Memory B cell (primary cell): ENCODE data around the gene WRAP73.
A peak's percentile ranks its signal among the peaks of the same experiment; 100 is the strongest.

Experiments
- ATAC-seq: fragments of 150-1000 bp; cut with Tn5 transposase; 2 replicates; pipeline ENCODE4 v1.10.0; 2021; ENCODE audit warnings: low read depth, mild to moderate bottlenecking, moderate library complexity
- DNase-seq, 2 donors: peaks; one replicate each; pipeline ENCODE4 v3.0.0; 2022; ENCODE audit warnings: low spot score in 2 of 2
- H3K27ac Mint-ChIP-seq: one replicate; pipeline ENCODE4 v1.8.0; 2022; ENCODE audit warnings: mild to moderate bottlenecking, moderate library complexity, mixed read lengths
- H3K27me3 Mint-ChIP-seq: one replicate; pipeline ENCODE4 v1.8.0; 2022; ENCODE audit warnings: mixed read lengths
- H3K36me3 Mint-ChIP-seq: one replicate; pipeline ENCODE4 v1.8.0; 2022; ENCODE audit warnings: mild to moderate bottlenecking, mixed read lengths
- H3K4me1 Mint-ChIP-seq: one replicate; pipeline ENCODE4 v1.8.0; 2022; ENCODE audit warnings: mixed read lengths
- H3K4me3 Mint-ChIP-seq: one replicate; pipeline ENCODE4 v1.8.0; 2022; ENCODE audit warnings: mild to moderate bottlenecking, moderate library complexity, mixed read lengths
- H3K9me3 Mint-ChIP-seq: one replicate; pipeline ENCODE4 v1.8.0; 2022; ENCODE audit warnings: mixed read lengths

WRAP73 gene

GRCh38 chr1:3688356-3689137 lies 38.6 kb upstream of the WRAP73 start:
- Mint-ChIP-seq H3K9me3 (no peaks in the 10 kb centered on the region), H3K4me1 (peaks cover 3% of the 10 kb centered on the region), H3K27me3 (no peaks in the 10 kb centered on the region), H3K36me3 (no peaks in the 10 kb centered on the region), H3K4me3 (no peak overlapping the region), H3K27ac (no peak overlapping the region)
- ATAC-seq (no peak), DNase-seq (no peak)

- no peak overlapping the region for H3K4me3 Mint-ChIP-seq
- DNase-seq, result no peak
- H3K4me1 Mint-ChIP-seq, result peaks cover 3% of the 10 kb centered on the region
- H3K9me3 Mint-ChIP-seq, result no peaks in the 10 kb centered on the region
- no peak overlapping the region for H3K27ac Mint-ChIP-seq
- no peak for ATAC-seq
- no peaks in the 10 kb centered on the region for H3K27me3 Mint-ChIP-seq
- H3K36me3 Mint-ChIP-seq, result no peaks in the 10 kb centered on the region
Measured at GRCh38 chr1:3687504-3687903, 37.6 kb upstream of the WRAP73 start.

GRCh38 chr1:3685906-3686305 lies 36.0 kb upstream of the WRAP73 start:
- Mint-ChIP-seq H3K27ac (no peak overlapping the region), H3K27me3 (no peaks in the 10 kb centered on the region), H3K36me3 (no peaks in the 10 kb centered on the region), H3K9me3 (no peaks in the 10 kb centered on the region), H3K4me1 (peaks cover 3% of the 10 kb centered on the region), H3K4me3 (no peak overlapping the region)
- DNase-seq (no peak), ATAC-seq (no peak)

- no peaks in the 10 kb centered on the region for H3K36me3 Mint-ChIP-seq
Measured at GRCh38 chr1:3685222-3685621, 35.3 kb upstream of the WRAP73 start.

GRCh38 chr1:3683992-3684391 lies 34.1 kb upstream of the WRAP73 start:
- Mint-ChIP-seq H3K9me3 (peaks cover 2% of the 10 kb centered on the region), H3K4me3 (no peak overlapping the region), H3K27ac (no peak overlapping the region), H3K36me3 (no peaks in the 10 kb centered on the region), H3K27me3 (no peaks in the 10 kb centered on the region), H3K4me1 (peaks cover 19% of the 10 kb centered on the region)
- no peak for DNase-seq
- ATAC-seq, result no peak

More at GRCh38 chr1:3685222-3685621, 35.3 kb upstream of the WRAP73 start:
- no peaks in the 10 kb centered on the region for H3K9me3 Mint-ChIP-seq
- ATAC-seq (no peak), DNase-seq (no peak)
- no peaks in the 10 kb centered on the region for H3K27me3 Mint-ChIP-seq
- H3K4me1 Mint-ChIP-seq, result peaks cover 8% of the 10 kb centered on the region
- no peak overlapping the region for H3K27ac Mint-ChIP-seq
- no peak overlapping the region for H3K4me3 Mint-ChIP-seq

GRCh38 chr1:3683197-3683596 lies 33.3 kb upstream of the WRAP73 start:
- no peak for DNase-seq
- Mint-ChIP-seq H3K36me3 (no peaks in the 10 kb centered on the region), H3K27ac (no peak overlapping the region), H3K4me3 (no peak overlapping the region), H3K27me3 (no peaks in the 10 kb centered on the region), H3K9me3 (peaks cover 2% of the 10 kb centered on the region), H3K4me1 (peaks cover 20% of the 10 kb centered on the region)
- ATAC-seq, result no peak

- Mint-ChIP-seq H3K4me1 (peaks cover 29% of the 10 kb centered on the region), H3K4me3 (no peak overlapping the region), H3K36me3 (no peaks in the 10 kb centered on the region), H3K9me3 (peaks cover 2% of the 10 kb centered on the region), H3K27me3 (no peaks in the 10 kb centered on the region), H3K27ac (no peak overlapping the region)
- DNase-seq (no peak), ATAC-seq (no peak)
Measured at GRCh38 chr1:3681898-3682806, 32.2 kb upstream of the WRAP73 start.

- H3K36me3 Mint-ChIP-seq, result no peaks in the 10 kb centered on the region
- no peak overlapping the region for H3K27ac Mint-ChIP-seq
- peaks cover 35% of the 10 kb centered on the region for H3K4me1 Mint-ChIP-seq
- no peak overlapping the region for H3K4me3 Mint-ChIP-seq
- ATAC-seq (no peak), DNase-seq (no peak)
- peaks cover 2% of the 10 kb centered on the region for H3K9me3 Mint-ChIP-seq
- H3K27me3 Mint-ChIP-seq, result no peaks in the 10 kb centered on the region
Measured at GRCh38 chr1:3681231-3681897, 31.5 kb upstream of the WRAP73 start.

GRCh38 chr1:3680488-3681230 lies 30.8 kb upstream of the WRAP73 start:
- H3K27me3 Mint-ChIP-seq, result no peaks in the 10 kb centered on the region
- peak overlapping the region; percentile 63 for H3K4me3 Mint-ChIP-seq

GRCh38 chr1:3679799-3680453 lies 30.0 kb upstream of the WRAP73 start:
- Mint-ChIP-seq H3K36me3 (no peaks in the 10 kb centered on the region), H3K27ac (peak overlapping the region; percentile 76), H3K9me3 (peaks cover 2% of the 10 kb centered on the region), H3K4me3 (peak overlapping the region; percentile 84), H3K4me1 (peaks cover 43% of the 10 kb centered on the region), H3K27me3 (no peaks in the 10 kb centered on the region)
- DNase-seq, result no peak
- ATAC-seq, result no peak

More at GRCh38 chr1:3680488-3681230, 30.8 kb upstream of the WRAP73 start:
- Mint-ChIP-seq H3K4me1 (peaks cover 42% of the 10 kb centered on the region), H3K27ac (no peak overlapping the region), H3K36me3 (no peaks in the 10 kb centered on the region), H3K9me3 (peaks cover 2% of the 10 kb centered on the region)
- peak; percentile 72 for ATAC-seq
- DNase-seq, result no peak

- Mint-ChIP-seq H3K9me3 (peaks cover 2% of the 10 kb centered on the region), H3K27ac (peak overlapping the region; percentile 76), H3K36me3 (no peaks in the 10 kb centered on the region), H3K4me3 (peak overlapping the region; percentile 84), H3K27me3 (no peaks in the 10 kb centered on the region), H3K4me1 (peaks cover 43% of the 10 kb centered on the region)
- peak; percentile 18 for ATAC-seq
- DNase-seq, result no peak
Measured at GRCh38 chr1:3679098-3679555, 29.2 kb upstream of the WRAP73 start.

- ATAC-seq (no peak), DNase-seq (no peak)
- Mint-ChIP-seq H3K9me3 (peaks cover 2% of the 10 kb centered on the region), H3K4me3 (peak overlapping the region; percentile 84), H3K36me3 (no peaks in the 10 kb centered on the region), H3K27ac (peak overlapping the region; percentile 86), H3K27me3 (no peaks in the 10 kb centered on the region), H3K4me1 (peaks cover 47% of the 10 kb centered on the region)
Measured at GRCh38 chr1:3678361-3679097, 28.6 kb upstream of the WRAP73 start.
